Testis (tissue), 3 donors: ENCODE measurements around the gene PLCB1. TPM values are rescaled to one million over a fixed set of nuclear protein-coding genes. Genes with fewer than 3 reads are reported as not detected.

Experiments used
- DNase-seq: peaks from one replicate; pipeline ENCODE4 v3.0.0-alpha.2; 2019
- H3K27ac ChIP-seq, 2 donors: fragments of 200-600 bp; sonication (generic); one replicate each; pipeline ENCODE4 v1.5.1; 2019
- H3K27me3 ChIP-seq: fragments of 200-600 bp; sonication (generic); one replicate; pipeline ENCODE4 v1.5.1; 2019
- H3K36me3 ChIP-seq: fragments of 200-600 bp; sonication (generic); one replicate; pipeline ENCODE4 v1.5.1; 2017; ENCODE audit warnings: low read depth; ENCODE audit errors: missing control alignments
- H3K4me1 ChIP-seq: fragments of 200-600 bp; sonication (generic); one replicate; pipeline ENCODE4 v1.5.1; 2019
- H3K4me3 ChIP-seq, 2 donors: fragments of 200-600 bp; sonication (generic); one replicate each; pipeline ENCODE4 v1.5.1; 2017 to 2019
- H3K9me3 ChIP-seq: fragments of 200-600 bp; sonication (generic); one replicate; pipeline ENCODE4 v1.5.1; 2017
- POLR2A ChIP-seq: fragments of 450-650 bp; IDR thresholded peaks from one replicate; pipeline ENCODE4 v1.6.1; 2017; ENCODE audit warnings: antibody characterized with exemption, mild to moderate bottlenecking, moderate library complexity
- WGBS, 2 donors: methylation state at CpG; one replicate each; pipeline ENCODE4 v1.1.5; 2018; 5-methylcytosine and 5-hydroxymethylcytosine counted together
- intact Hi-C: fragments of 100-400 bp; cut with DNase I; formaldehyde crosslinking; loops from one replicate; pipeline ENCODE4 v1.15.1; 2023; ENCODE audit warnings: low total_unique reads
- polyA plus RNA-seq: library from polyadenylated mRNA; stranded (reverse); fragments of 350-450 nt; fragmentation: Illumina TruSeq; extraction: RNeasy Lipid Tissue Mini Kit (QIAGEN cat#74804); gene quantifications from one replicate; pipeline ENCODE4 v1.2.3, GENCODE V29; 2014; ENCODE audit warnings: low read depth, low replicate concordance; ENCODE audit not compliant: insufficient read depth
- total RNA-seq, 2 donors: library from RNA; depleted of rRNA; stranded (reverse); fragments of >200 nt; gene quantifications; one replicate each; pipeline ENCODE4 v1.2.3, GENCODE V29; 2016
- TF ChIP-seq, protein P1 (sequence below), 3 experiments: fragments of 450-650 bp in 2 of 3; fragments of 200-600 bp in 1 of 3; sonication (generic) in 1 of 3; IDR thresholded peaks; one replicate each; pipeline ENCODE4 v1.5.1; 2016 to 2019; ENCODE audit warnings: antibody characterized with exemption in 3 of 3, mild to moderate bottlenecking in 2 of 3, moderate library complexity in 1 of 3

PLCB1 gene
- total and polyA plus RNA-seq, 3 donors from 2014 or later: 3.1 to 9.8 (median 8.2) TPM

DNA sequence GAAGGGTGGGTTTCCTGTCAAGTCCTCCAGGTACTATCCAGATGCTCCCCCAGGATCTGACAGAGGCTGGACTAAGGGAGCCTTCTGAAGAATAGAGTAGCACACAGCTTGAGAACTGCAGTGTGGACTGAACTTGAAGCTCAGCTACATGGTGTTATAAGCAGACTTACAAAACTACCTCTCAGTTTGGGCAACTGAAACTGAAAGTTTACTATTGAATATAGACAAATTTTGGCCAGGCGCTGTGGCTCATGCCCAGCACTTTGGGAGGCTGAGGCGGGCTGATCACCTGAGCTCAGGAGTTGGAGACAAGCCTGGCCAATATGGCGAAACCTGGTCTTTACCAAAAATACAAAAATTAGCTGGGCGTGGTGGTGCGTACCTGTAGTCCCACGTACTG lies 348.5 kb downstream of the PLCB1 start:
- Histone ChIP-seq H3K4me1 (no peaks in the 10 kb centered on the region), H3K9me3 (no peaks in the 10 kb centered on the region), H3K4me3 (no peak overlapping the region), H3K27me3 (no peaks in the 10 kb centered on the region), H3K36me3 (no peaks in the 10 kb centered on the region), H3K27ac (no peak overlapping the region)
- no peak for DNase-seq
- 96 to 98% methylated on average over 6 of the region's 6 CpGs for WGBS, 2 donors
- intact Hi-C loops: no loop called here
- TF ChIP-seq, protein P1, sequence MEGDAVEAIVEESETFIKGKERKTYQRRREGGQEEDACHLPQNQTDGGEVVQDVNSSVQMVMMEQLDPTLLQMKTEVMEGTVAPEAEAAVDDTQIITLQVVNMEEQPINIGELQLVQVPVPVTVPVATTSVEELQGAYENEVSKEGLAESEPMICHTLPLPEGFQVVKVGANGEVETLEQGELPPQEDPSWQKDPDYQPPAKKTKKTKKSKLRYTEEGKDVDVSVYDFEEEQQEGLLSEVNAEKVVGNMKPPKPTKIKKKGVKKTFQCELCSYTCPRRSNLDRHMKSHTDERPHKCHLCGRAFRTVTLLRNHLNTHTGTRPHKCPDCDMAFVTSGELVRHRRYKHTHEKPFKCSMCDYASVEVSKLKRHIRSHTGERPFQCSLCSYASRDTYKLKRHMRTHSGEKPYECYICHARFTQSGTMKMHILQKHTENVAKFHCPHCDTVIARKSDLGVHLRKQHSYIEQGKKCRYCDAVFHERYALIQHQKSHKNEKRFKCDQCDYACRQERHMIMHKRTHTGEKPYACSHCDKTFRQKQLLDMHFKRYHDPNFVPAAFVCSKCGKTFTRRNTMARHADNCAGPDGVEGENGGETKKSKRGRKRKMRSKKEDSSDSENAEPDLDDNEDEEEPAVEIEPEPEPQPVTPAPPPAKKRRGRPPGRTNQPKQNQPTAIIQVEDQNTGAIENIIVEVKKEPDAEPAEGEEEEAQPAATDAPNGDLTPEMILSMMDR (IDR thresholded peaks at IDR 0.05): no peak
- TF ChIP-seq POLR2A: no peak

DNA sequence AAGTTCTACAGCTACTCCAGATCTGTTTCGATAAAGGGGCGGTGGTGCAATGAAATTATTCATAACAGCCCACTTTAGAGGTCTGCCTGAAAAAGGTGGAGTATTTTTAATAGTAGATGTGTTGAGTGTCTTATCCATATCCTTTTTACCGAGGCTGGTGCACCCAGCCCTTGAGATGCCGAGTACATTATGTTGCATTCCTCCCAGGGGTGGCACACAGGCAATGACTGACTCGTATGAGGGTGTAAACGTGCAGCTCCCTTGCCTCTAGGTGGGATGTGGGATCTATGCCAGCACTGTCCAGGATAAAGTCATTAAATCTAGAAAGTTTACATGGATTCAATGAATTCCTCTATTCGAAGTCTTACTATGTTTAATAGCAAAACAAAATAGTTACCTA lies 355.6 kb downstream of the PLCB1 start:
- TF ChIP-seq, protein P1 (IDR thresholded peaks at IDR 0.05): no peak
- no peak for TF ChIP-seq POLR2A
- Histone ChIP-seq H3K27me3 (no peaks in the 10 kb centered on the region), H3K36me3 (no peaks in the 10 kb centered on the region), H3K27ac (no peak overlapping the region), H3K4me1 (no peaks in the 10 kb centered on the region), H3K4me3 (no peak overlapping the region), H3K9me3 (no peaks in the 10 kb centered on the region)
- 93% methylated on average over 7 of the region's 7 CpGs for WGBS, 2 donors
- intact Hi-C loops: no loop called here
- no peak for DNase-seq

DNA sequence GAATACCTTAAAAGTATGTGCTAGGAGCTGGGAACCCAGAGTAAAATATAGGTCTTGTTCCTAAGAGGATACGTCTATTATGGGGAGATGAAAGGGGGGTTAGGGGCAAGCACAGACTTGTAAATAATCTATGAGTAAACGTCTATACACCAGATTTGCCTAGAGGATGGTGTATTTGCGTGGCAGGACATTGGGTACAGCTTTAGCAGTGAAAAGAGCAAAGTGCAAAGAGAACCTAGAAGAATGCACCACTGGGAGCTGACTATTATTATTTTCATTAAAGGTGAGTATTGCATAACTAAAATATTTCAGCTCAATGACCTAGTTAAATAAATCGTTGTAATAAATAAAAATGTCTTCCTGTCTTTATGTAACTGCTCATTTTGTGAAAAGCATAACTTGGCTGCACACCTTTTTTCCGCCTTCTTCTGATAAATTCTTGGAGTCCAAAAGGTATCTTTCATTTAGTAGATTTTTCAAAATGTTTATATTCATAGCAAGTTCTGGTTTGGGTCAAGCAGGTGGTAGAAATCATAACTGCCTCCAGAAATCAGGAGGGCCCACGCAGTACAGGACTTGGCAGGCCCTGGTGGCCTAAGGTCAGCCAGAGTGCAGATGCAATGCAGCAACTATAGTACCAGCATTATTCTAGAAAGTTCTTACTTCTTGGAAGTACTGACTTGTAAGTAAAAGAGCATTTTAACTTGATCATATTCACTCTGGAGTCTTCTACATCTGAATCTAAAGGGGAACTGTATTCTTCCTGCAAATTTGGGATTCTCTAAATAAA lies 357.2 kb downstream of the PLCB1 start:
- no peaks in the 10 kb centered on the region for H3K4me1 ChIP-seq
- H3K4me3 ChIP-seq: no peak overlapping the region
- H3K27ac ChIP-seq: no peak overlapping the region
- no peaks in the 10 kb centered on the region for H3K27me3 ChIP-seq
- H3K9me3 ChIP-seq: no peaks in the 10 kb centered on the region
- H3K36me3 ChIP-seq: no peaks in the 10 kb centered on the region
- no peak for TF ChIP-seq POLR2A
- TF ChIP-seq, protein P1 (IDR thresholded peaks at IDR 0.05): no peak
- intact Hi-C loops: no loop called here
- WGBS, 2 donors: 71 to 77% methylated on average over 6 of the region's 6 CpGs
- DNase-seq: no peak

DNA sequence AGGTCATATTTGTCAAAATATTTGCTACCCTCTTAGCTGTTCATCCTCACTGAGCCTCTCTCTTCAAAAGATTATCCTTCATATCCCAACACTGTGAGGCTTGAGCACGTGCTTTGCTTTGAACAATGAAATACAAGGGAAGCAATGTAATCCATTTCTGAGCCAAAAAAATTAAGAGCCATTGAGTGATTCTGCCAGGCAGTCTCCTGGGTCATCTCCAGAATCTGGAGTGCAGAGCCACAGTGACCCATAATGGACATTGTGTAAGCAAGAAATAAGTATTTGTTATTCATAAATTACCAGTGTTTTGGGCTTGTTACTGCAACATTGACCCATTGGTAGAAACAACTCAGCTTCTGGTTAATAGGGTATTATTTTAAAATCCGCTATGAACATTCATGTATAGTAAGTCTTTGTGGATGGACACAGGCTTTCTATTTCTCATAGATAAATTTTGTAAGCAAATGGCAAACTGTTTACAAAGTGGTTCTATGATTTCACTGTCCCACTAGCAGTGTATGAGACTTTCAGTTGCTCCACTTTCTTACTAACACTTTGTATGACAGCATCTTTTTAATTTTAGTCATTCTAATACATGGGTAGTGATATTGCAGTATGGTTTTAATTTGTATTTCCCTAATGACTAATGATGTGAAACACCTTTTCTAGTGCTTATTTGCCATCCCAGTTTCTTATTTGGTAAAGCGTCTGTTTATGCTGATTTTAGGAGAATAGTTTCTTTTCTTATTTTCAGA lies 358.2 kb downstream of the PLCB1 start:
- intact Hi-C loops: no loop called here
- no peak for DNase-seq
- Histone ChIP-seq H3K27me3 (no peaks in the 10 kb centered on the region), H3K4me1 (no peaks in the 10 kb centered on the region), H3K9me3 (no peaks in the 10 kb centered on the region), H3K4me3 (no peak overlapping the region), H3K27ac (no peak overlapping the region), H3K36me3 (no peaks in the 10 kb centered on the region)
- WGBS, 2 donors: 75 to 85% methylated on average over 3 of the region's 3 CpGs
- TF ChIP-seq, protein P1 (IDR thresholded peaks at IDR 0.05): no peak
- TF ChIP-seq POLR2A: no peak
